ENCODE data around the gene C6orf132.

Gene C6orf132

DNA sequence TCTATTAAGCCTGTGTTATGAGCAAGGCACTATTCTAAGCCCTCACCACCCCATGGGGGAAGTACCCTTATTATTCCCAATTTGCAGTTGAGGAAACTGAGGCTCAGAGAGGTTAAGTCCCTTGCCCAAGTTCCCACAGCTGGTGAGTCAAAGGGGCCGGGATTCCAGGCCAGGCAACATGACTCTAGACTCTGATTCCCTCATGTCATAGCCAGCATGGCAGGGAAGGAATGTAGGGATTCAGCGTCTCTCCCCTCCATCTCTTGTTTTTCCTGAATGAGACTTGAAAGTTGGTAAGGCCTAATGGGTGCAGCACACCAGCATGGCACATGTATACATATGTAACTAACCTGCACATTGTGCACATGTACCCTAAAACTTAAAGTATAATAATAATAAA is 6.7 kb downstream of the C6orf132 start:
- no peak for DNase-seq (ENCODE audit: low read depth in 3 of 3, low spot score in 1 of 3)

DNA sequence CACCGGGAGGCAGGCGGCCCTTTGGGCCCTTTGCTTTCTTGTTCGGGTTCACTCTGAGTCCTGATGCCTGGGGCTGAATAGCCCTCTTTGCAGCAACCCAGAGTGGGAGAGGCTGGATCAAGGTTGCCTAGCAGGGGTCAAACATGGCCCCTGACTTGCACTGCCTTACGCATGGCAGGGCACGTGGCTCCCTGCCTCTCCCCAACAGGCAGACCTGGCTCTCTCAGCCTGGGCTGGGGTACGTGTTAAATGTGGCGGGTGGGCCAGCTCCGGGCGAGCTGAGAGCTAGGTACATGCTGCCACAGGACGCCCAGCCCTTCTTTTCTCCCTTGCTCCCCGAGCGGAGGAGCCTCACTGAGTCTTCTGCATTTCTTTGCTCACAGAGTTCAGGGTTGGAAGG is 7.3 kb downstream of the C6orf132 start:
- DNase-seq (ENCODE audit: low read depth in 3 of 3, low spot score in 1 of 3) = no peak

DNA sequence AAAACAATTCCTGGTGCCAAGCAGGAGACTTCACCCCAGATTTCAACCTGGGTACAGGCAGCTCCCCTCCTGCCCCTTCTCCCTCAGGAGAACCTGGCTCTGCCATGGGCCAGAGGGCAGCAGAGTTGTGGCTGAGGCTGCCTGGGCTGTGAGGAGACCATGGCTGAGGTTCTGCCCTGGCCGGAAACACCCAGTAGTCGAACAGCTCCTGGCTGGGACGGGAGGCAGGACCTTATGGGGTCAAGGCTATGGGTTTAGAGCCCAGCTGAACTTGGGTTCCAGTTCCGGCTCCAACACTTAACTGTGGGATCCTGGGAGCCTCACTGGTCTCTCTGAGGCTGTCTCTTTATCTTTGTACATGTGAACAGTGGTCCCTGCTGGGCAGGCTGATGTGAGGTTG is 8.5 kb downstream of the C6orf132 start:
- DNase-seq (ENCODE audit: low read depth in 3 of 3, low spot score in 1 of 3) = no peak

DNA sequence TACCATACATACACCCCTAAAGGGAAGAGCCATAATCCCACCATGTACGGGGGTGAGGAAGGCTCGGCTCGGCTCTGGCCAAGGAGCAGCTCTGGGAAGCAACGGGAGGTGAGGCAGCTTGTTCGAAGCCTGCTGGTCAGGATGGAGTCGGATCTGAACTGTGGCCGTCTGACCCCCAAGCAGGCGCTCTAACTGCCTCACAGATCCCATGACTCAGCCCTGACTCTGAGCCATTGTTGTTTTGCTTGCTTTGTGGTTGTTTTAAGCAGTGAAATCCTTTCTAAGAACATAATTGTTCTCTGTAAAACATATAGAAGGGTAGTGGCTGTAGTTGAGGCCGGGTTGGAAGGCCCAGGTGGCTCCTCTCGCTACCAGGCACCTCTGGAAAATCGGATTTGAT is 10.9 kb downstream of the C6orf132 start:
- no peak for DNase-seq (ENCODE audit: low read depth in 3 of 3, low spot score in 1 of 3)

DNA sequence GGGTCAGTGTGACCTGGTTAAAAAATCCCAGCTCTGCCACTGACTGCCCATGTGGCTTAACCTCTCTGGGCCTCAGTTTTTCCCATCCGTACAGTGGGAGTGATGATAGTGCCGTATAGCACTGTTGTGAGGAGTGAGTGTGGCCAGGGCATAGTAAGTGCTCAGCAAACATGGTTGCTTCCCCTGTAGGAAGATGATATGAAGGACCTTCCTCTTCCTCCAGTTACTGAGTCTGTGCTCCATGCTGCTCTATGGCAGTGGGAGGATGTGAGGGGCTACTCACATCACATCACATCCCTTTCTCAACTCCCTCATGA is 13.1 kb downstream of the C6orf132 start:
- no peak for DNase-seq (ENCODE audit: low read depth in 3 of 3, low spot score in 1 of 3)

DNA sequence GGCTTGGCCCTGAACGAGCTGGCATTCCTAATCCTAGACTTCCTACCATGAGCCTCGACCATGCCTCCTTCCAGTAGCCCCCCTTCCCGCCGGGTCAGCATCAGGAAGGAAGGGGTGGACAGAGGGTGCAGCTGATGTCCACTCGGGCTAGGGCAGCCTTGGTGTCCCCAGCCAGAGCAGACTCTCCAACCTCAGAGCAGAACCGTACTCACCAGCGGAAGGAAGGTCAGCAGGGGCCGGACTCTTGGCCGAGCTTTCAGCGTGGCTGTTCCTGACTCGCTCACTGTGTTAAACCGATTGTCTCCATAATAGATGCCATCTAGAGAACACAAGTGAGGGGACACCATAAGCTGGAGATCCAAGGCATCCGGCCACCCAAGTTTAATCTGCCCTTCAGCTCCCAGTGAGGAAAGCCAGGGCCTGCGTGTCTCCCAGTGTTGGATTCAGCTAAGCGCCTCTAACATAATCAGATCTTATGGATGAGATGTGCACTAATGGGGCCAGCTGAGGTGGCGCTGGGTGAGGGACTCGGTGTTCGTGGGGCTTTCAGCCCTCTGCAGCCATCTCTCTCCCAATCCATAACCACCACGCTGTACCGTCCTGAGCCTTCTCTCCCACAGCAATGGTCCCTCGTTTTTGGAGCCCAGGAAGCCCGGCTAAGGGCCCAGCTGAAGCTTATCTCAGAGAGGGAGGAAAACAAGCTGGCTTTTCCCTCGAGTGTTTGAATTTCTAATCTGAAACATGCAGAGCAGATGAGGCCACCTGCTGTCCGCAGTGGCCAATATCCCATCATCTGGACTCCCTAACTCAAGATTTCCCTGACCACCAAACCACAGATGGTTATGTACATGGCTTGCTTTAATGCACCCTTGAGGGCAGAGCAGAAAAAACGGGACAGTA is 13.7 kb downstream of the C6orf132 start:
- no peak for DNase-seq (ENCODE audit: low read depth in 3 of 3, low spot score in 1 of 3)

DNA sequence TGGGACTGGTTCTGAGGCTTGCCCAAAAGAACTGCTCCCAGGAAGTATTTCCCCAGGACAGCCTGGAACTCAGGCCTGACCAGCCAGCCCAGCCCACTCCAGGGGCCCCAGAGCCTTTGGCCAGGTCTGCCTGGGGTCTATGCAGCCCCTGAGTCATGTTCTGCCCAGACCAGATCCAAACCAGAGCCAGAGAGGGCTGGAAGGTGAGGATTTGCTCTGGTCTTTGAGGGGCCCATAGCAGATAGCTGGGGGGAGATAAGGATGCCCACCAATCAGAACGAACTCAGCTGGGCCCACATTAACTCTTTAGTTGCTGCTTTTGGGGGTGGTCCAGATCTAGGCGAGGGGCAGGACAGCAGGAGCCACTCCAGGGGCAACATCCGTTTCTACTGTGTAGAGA is 16.8 kb downstream of the C6orf132 start:
- no peak for DNase-seq (ENCODE audit: low read depth in 3 of 3, low spot score in 1 of 3)

DNA sequence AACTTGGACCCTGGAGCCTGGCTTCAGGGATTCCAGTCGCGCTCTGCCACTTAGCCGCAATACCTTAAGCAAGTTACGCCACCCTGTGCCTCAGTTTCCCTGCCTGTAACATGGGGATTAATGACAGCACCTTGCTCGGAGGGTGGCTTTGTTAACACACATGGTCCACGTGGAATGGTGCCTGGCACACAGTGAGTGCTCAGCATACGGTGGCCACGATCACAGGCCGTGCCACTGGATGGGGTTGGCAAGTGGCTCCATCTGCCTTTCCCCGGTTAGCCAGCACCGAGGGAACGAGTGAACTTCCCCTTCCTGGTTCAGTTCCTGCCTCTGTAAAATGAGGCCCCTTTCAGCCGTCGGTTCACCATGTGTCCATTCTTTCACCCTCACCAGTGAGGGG is 17.2 kb downstream of the C6orf132 start:
- no peak for DNase-seq (ENCODE audit: low read depth in 3 of 3, low spot score in 1 of 3)

DNA sequence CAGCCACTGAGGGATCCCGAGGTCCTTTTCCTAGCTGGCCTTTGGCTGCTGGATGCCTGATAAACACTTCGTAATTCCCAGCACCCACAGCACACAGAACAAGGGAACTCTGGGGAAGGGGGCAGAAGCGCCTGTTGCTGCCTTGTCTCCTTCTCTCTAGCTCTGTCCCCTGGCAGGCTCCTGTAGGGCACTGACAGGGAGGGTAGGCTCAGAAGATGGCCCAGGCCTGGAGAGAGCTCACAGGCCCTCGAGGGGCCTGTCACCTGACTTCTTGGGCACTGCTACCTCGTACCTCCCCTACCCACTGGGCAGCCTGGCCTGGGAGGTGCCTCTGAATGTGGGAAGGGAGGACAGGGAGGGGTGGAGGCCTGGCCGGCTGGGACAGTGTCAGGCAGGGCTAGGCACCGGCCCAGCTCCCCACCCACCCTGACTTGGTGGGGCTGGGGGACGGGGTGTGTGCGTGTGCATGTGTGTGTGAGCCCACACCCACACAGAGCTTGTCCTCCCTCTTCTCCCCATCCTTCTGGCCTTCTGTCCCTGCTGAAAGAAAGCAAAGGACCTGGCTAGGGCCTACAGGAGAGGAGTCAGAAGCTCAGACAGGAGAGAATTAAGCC is 18.1 kb downstream of the C6orf132 start:
- no peak for DNase-seq (ENCODE audit: low read depth in 3 of 3, low spot score in 1 of 3)

DNA sequence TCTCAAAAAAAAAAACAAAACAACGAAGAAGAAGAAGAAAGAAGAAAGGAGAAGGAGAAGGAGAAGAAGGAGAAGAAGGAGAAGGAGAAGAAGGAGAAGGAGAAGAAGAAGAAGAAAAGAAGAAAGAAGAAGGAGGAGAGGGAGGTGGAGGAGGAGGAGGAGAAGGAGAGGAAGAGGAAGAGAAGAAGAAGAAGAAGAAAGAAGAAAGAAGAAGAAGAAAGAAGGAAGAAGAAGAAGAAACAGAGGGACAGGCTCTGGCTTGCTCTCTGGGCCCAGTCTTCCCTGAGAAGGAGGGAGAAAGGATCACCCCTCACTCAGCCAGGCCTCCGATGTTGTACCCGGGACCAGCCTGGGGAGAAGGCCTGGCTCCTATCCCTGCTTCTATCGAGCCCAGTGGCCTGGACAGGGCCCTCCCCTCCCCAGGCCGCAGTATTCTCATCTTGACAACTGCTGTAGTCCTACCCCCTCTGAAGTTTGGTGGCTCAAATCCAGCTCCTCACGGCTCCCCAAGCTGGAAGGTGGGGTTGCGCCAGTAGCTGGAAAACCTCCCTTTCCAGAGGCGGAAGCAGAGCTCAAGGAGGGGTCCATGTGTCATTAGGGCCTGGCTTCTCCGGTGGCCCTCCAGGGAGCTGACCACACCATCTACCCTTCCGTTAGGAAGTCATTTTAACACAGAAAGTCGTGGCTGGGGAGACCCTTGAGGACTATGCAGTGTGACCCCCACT is 18.9 kb downstream of the C6orf132 start:
- no peak for DNase-seq (ENCODE audit: low read depth in 3 of 3, low spot score in 1 of 3)

DNA sequence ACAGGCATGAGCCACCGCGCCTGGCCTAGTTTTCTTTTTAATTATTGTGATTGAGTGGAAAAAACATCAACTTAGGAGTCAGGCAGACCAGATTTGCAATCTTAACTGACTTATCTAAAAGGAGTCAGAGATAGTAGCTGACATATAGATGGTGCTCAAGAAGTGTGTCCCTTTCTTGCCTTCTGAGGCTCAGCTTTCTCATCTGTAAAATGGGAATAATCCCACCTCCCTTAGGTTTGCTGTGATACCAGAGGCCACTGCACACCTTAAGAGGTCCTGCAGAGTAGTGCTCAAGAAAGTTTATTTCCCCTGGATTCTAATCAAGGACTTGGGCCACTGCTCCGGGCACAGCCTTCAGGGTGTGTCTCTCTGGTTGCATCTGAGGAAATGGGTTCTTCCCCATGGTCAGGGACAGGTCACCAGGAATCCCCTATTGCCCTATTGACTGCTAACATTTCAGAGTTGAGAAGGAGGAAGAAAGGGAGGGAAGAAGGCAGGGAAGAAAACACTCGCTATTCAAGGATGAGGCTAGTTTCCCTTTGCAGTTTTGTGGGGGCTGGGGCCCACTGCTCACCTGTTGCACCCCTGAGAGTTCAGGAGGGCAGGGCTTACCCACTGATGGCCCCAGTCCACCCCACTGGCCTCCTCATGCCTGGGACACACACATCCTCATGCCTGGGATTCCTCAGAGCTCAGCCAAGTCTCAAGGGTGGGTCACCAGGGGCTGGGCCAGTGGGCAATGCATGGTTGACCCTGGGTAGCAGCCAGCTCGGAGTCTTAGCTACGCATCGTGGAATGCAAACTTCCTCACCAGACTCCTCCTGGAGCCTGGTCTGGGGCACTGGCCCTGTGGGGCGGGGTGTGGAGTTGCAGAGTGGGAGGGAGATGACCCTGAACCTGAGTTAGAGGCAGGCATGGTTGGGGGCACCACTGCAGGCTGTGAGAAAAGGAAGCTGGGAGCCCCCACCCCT is 21.2 kb downstream of the C6orf132 start:
- DNase-seq (ENCODE audit: low read depth in 3 of 3, low spot score in 1 of 3) = no peak

DNA sequence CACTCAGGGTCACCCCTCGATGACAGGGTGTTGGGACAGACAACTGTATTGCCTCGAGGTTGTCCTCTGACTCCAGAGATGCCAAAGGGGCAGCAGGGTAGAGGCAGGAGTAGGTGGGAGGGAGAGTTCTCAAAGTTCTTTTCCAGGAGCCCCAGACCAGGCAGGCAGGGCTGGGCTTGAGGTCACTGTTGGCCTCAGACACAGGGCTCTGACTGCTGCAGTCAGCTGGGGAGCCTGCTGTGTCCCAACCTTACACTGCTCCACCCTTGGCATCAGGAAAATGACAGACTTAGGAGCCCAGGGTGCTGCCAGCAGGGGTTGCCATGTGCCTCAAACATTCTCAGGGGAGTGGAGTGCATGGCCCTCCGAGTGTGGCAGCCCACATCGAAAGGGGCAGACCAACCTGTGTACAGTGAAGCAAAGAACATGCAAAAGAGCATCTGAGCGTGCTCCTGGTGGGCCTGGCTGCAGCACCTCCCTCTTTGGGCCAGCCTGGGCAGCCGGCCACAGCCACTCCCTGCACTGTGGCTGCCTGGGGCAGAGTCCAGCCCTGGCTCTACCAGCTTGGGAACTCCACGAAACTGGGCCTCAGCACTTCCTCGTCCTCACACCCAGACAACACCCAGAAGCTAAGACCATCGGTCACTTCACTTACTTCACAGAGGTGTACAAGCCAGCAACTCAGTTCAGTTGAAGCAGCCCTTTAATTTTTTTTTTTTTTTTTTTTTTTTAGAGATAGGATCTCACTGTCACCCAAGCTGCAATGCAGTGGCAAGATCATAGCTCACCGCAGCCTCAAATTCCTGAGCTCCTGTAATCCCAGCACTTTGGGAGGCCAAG is 24.0 kb downstream of the C6orf132 start:
- no peak for DNase-seq (ENCODE audit: low read depth in 3 of 3, low spot score in 1 of 3)

DNA sequence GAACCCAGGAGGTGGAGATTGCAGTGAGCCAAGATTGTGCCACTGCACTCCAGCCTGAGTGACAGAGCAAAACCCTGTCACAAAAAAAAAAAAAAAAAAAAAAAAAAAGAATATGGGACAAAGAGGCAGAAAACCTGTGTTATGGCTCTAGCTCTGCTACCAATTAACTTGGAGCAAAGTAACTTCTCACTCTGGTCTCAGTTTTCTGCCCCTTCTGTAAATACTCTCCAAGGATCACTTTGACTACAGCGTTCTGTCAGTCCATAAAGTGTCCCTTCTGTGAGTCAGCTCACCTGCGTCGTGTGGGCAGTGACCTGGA is 24.6 kb downstream of the C6orf132 start:
- DNase-seq (ENCODE audit: low read depth in 3 of 3, low spot score in 1 of 3) = no peak

DNA sequence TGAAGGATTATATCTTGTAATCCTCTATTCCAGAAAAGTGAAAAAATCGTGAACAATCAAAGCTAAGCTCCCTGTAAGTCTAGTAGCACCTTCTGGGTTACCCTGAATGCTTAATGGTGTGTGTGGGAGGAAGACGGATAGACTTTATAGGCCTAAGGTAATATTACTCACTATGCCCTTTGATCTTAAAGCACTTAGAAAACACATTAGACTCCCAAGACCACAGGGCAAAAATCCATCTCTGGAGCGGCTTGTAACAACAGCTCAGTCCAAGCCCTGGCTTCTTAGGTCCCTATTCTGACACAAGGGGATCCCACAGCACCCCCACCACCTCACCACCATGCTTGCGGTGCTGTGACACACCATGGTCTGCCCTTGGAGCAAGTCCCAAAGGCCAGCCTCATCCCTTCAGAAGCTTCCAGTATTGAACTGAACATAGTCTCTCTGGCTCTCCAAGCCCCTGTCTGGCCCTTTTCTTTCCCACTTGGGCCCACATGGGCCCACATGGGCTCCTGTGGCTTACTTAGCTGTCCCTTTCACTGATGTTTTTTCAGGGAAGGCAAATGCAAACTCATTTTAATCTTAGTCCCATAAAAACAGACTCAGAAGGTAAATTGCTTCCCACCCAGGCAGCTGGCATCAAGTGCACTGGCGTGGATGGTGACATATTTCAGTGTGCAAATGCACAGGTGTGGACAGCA is 28.3 kb downstream of the C6orf132 start:
- DNase-seq (ENCODE audit: low read depth in 3 of 3, low spot score in 1 of 3) = no peak

DNA sequence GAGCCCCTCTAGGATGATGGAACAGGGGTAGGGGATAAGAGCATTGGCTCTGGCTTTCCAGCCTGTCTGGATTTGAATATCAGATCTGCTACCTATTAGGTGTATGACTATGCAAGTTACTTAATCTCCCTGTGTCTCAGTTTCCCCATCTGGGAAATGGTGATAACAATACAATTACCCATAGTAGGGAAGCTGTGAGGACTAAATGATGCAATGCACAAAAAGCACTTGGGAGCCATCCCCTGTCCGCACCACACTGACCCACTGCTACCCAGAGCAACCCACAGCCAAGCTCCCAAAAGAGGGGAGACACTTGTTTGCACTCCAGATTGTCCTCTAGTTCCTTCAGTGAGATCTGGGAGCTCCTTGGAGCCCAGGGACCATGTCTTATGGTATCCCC is 30.1 kb downstream of the C6orf132 start:
- no peak for DNase-seq (ENCODE audit: low read depth in 3 of 3, low spot score in 1 of 3)

DNA sequence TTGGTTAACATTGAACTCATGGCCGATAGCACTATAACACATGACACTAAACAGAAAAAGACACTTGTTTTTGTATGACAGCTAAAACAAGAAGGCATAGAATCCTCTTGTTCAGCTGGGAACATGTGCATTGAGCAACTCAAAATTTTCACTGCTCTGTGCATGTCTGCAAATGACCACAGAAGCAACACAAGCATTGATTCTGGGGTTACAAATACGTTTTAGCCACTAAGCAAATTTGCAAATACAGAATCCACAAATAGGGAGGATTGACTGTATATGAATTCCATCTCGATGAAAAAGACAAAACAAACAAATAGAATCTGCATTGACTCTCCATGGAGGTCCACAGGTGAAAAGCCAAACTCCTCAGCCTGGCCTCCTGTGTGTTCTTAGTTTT is 31.7 kb downstream of the C6orf132 start:
- DNase-seq (ENCODE audit: low read depth in 3 of 3, low spot score in 1 of 3) = no peak

DNA sequence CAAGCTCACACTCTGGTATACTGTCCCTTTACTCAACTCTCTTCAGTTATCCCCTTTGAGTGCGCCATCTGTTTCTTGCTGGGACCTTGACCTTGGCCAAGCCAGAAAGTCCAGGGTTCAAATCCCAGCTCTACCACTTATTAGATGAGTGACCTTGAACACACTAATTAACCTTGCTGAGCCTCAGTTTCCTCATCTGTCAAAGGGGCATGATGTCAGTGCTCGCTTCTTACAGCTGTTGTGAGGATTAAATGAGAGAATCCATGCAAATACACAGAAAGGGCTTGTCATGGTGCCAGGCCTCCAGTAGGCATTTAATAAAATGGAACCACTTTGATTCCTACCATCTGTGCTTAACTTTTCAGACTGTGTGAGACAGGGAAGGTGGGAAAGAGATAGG is 34.3 kb downstream of the C6orf132 start:
- DNase-seq (ENCODE audit: low read depth in 3 of 3, low spot score in 1 of 3) = no peak

DNA sequence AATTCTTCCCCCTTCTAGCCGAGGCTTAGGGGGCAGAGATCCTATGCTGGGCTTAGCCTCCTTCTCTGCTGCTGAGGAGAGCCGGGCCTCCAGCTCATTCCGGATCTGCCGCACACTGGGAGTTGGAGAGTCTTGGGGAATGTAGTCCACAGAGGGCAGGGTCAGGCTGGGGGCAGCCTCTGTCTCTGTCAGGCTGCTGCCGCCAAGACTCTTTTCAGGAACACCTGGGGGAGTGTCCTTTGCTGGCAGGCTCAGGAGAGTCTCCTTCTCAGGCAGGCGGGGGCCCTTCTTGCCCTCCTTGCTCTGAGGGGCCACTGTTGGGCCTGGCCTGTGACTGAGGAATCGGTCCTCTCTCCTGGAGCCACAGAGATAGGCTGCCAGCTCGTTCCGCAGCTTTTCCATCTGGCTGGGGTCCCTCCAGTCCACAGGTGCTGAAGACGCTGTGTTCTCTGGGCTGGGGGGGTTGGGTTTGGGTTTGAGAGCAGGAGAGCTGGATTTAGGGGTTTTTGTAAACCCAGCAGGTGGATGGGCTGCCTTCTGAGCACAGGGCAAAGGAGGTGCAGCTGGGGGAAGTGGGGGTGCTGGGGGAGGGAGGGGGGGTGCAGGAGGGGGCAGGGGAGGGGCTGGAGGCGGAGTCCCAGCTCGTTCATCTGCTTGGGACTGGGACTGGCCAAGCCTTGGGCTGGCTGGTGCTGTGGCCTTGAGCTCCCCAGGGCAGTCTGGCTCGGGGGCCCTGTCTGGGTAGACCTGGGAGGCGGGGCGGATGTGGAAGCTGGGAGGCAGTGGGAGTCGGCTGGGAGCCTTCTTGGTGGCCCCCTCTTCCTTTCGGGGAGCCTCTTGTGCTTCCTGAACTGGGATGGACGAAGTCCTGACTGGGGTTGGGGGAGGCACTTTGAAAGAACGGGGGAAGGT is 36.1 kb downstream of the C6orf132 start:
- no peak for DNase-seq (ENCODE audit: low read depth in 3 of 3, low spot score in 1 of 3)

DNA sequence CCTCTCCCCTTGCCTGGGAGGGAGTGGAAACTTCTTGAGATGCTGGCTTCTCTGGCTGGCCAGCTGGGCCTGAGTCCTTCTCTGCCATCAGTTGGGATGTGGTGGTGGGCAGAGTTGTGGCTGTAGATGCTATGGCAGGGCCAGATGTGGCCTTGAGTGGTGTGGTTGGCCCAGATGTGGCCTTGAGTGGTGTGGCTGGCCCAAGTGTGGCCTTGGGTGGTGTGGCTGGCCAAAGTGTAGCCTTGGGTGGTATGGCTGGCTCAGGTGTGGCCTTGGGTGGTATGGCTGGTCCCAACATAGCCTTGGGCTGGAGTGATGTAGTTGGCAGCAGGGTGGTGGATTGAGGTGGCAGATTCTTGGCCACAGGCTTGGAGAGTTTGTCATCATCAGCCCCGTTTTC is 36.7 kb downstream of the C6orf132 start:
- no peak for DNase-seq (ENCODE audit: low read depth in 3 of 3, low spot score in 1 of 3)
